GM19468 (cell line): ENCODE results near the gene DRD2.

Experiments used
- ATAC-seq: cut with Tn5 transposase; IDR thresholded peaks from one replicate; pipeline ENCODE4 v1.9.1; 2021; ENCODE audit warnings: mild to moderate bottlenecking, moderate library complexity, moderate number of reproducible peaks; ENCODE audit not compliant: unreplicated experiment; ENCODE audit errors: extremely low read depth

DRD2 gene

GRCh38 chr11:113447621-113448315 lies 27.4 kb downstream of the DRD2 start:
- no peak for ATAC-seq

DNA sequence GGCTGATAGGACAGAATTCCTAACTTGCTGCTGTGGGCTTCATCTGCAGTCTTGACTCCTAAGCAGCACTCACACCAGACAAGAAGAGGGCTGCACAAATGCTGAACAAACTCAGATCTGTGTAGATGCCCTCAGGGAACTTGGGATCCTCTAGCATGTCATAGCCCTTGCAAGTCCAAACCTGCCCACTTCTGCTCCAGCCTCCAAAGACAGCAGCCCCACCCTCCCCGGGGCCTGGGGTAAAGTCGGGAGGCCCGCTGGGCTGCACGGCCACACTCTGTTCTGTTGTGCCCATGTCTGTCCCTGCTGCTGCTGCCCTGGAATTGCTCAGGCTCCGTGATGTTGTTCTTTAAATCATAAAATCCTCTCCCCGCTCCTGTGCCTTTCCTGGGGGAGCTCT lies 28.3 kb downstream of the DRD2 start:
- no peak for ATAC-seq

GRCh38 chr11:113446112-113446511 lies 29.1 kb downstream of the DRD2 start:
- ATAC-seq, result no peak

DNA sequence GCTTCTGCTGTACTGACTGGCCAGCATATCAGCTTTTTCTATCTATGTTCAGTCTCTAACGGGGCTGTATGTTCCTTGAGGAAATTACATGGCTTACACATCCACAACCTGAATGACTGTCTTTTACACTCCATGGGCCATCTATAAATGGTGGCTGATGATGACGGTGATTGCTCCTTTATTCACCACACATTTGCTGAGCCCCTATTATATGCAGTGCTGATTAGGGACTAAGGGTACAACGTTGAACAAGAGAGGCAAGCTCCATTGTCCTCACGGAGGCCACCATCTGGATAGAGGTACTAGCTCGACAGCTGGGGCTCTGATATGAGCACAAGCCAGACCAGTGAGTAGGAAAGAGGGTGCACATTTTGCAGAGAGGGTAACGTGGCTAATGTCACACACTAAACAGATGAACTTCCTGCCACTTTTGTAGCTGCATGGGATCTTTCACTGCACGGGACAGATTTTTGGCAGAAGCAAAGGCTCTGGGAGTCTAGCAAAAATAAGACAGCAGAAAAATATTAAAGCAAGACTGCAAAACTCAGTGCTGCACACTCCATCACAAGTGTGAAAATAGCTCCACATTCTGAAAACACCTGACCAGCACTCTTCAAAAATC lies 30.6 kb downstream of the DRD2 start:
- ATAC-seq, result no peak

GRCh38 chr11:113440816-113441215 lies 34.4 kb downstream of the DRD2 start:
- no peak for ATAC-seq

GRCh38 chr11:113436672-113437252 lies 38.4 kb downstream of the DRD2 start:
- no peak for ATAC-seq

DNA sequence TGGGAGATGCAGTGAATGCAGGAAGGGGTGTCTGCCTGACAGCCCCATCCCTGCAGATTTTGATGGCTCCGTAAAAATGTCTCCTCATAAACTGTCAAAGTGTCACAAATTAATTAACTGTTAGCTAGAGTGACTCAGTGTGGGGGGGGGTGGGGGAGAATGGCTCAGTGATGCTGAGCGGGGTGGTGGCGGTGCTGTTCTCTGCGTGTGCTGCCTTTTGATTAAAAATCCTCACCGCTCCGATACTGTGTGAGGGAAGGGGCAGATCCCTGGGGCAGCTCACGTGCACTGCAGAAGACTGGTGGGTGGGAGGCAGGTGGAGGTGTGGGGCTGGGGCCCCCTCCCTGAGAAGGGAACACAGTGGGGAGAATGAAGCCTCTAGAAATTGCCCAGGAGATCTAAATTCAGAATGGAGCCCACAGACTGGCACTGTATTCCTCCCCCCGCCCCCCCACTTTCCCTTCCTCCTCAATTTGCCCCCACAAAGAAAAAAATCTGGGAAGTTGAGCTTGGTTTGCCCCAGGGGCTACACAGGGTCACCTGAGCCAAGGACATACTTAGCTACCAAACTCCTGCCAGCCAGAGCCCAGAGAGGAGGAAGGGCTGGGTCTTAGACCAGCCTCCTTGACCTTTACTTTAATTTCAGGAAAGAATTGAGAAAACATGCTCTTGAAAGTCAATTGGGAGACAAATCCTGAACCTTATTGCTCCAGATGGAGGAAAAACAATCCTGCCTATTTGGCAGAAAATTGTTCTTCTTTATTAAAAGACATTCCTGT lies 39.8 kb downstream of the DRD2 start:
- no peak for ATAC-seq

GRCh38 chr11:113431746-113432145 lies 43.5 kb downstream of the DRD2 start:
- ATAC-seq, result no peak

DNA sequence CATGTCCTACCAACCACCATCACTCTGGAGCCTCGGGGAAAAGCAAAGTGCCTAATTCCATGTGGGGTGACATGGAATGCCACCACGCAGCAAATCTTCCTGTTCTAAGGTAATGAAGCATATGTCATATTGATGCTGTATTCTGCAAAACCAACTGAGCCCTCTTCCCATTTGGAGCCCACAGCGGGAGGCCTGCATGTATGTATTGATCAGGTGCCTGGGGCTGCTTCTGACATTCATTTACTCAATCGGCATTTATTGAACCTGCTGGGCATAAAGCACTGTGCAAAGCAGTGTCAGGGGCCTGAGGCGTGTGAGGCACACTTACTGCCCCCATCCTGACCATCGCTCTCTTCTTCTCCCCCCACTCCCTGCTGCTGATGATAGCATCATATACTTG lies 48.5 kb downstream of the DRD2 start:
- ATAC-seq, result no peak

DNA sequence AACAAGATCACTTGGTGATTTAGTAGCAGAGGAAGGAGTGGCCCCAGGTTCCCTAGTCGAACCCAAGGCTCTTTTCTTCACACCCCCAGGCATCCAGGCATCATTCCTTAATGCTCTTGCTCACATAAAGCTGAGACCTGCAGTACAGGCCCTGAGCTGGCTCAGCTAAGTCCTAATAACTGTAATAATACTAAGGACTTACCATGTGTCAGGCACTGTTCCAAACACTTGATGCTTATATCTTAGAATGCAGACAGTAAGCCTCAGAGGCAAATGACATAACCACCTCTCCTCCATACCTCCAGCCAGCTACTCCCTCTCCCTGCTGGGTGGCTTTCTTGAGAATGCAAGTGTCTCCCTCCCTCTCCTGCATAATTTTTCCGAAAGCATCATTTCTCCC lies 54.4 kb downstream of the DRD2 start:
- ATAC-seq, result no peak

- ATAC-seq, result no peak
These were observed 55.7 kb downstream of the DRD2 start for GRCh38 chr11:113419454-113420003.

GRCh38 chr11:113417428-113417827 lies 57.8 kb downstream of the DRD2 start:
- no peak for ATAC-seq

- ATAC-seq, result no peak
These were observed 59.9 kb downstream of the DRD2 start for GRCh38 chr11:113415343-113415742.

DNA sequence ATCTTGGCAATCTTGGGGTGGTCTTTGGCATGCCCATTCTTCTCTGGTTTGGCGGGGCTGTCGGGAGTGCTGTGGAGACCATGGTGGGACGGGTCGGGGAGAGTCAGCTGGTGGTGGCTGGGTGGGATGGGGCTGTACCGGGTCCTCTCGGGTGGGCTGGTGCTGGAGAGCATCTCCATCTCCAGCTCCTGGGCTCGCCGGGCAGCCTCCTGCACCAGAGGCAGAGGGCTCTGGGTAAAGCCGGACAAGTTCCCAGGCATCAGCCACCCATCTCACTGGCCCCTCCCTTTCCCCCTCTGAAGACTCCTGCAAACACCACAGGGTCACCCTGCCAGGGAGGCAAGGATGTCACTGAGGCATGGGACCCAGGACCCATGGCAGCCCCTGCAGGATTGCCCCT lies 62.5 kb downstream of the DRD2 start:
- no peak for ATAC-seq

- no peak for ATAC-seq
These were observed 63.7 kb downstream of the DRD2 start for GRCh38 chr11:113411536-113411935.

DNA sequence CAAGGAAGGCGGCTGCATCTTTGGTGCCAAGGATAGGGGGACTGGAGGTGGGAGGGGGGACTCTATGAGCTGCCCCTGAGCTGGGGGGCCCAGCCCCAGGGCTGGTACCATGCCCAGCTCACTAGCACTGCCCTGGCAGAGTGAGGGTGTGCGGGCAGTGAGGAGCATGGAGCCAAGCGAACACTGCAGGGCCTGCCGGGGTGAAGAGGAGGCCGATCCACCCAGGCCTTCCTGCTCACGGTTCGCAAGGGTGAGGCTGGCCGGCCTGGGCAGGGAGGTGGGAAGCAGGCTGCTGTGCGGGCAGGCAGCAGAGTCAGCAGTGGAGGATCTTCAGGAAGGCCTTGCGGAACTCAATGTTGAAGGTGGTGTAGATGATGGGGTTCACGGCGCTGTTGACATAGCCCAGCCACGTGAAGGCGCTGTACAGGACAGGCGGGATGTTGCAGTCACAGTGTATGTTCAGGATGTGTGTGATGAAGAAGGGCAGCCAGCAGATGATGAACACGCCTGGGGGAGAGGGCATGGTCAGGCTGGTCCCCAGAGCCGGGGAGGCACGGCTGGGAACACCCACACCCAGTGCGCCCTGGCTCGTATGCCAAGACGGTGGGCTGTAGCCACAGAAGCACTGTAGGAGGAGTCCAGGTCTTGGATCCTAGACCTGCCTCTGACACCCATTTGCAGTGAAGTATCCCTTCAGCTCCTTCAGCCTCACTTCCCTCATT lies 64.6 kb downstream of the DRD2 start:
- no peak for ATAC-seq

DNA sequence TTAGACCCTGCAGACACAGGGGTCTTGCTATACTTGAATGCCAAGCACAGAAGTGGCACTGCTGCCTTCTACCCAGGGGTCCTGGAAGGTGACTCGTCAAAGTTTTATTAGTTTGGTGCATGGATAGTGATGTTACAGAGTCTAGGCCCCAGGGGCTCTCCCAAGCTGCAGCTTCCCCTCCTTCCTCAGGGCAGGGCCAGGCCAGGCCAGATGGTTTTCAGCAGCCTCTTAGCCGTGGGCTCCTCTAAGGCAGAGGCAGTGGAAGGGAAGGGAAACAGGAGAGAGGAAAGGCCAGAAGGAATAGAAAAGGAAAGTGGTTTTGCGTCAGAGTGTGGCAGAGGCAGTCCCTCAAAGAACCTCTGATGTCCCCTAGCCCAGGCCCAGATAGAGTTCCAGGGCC lies 65.7 kb downstream of the DRD2 start:
- no peak for ATAC-seq

- ATAC-seq, result no peak
These were observed 66.3 kb downstream of the DRD2 start for GRCh38 chr11:113408887-113409286.

- ATAC-seq, result no peak
These were observed 67.0 kb downstream of the DRD2 start for GRCh38 chr11:113408206-113408605.

DNA sequence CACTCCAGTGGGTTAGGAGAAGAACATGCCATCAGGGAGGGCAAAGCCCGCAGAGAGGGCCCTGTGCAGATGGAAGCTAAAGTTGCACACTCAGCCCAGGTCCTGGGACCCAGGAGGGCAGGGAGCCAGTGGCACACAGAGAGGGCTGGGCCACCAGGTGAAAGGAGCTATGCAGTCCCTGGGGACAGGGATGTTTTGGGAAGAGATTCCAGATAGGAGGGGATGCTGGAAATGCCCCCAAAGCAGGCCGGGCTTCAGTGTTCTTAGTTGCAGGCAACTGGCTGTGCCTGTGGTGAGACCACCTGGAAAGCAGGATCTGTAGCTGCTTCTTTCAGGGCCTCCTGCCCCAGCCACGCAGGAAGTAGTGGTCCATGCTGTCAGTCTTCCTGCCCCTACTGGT lies 68.0 kb downstream of the DRD2 start:
- no peak for ATAC-seq
